Stimulated activated CD4-positive, alpha-beta T cell treated with anti-CD3 and anti-CD28 coated beads, Interleukin-1b, Interleukin-23, amount 100 ng/mL, for 4 hours (primary cell): ENCODE data around the gene NANOS2.

Experiments
- DNase-seq, 2 donors: peaks; one replicate each; pipeline ENCODE4 v3.0.0-alpha.2; 2020; ENCODE audit warnings: low read depth in 2 of 2

The NANOS2 gene

GRCh38 chr19:45913874-45914830 is at the start of gene NANOS2:
TSS of gene NANOS2 (minus strand) at chr19:45914778. CDS start at chr19:45914693, 85 bp downstream.
- no peak for DNase-seq

GRCh38 chr19:45962021-45962420 is 47.4 kb upstream of the NANOS2 start:
- DNase-seq = no peak

GRCh38 chr19:45960595-45961235 is 46.1 kb upstream of the NANOS2 start:
- no peak for DNase-seq

GRCh38 chr19:45959517-45960025 is 45.0 kb upstream of the NANOS2 start:
- no peak for DNase-seq

- DNase-seq = no peak
Measured at GRCh38 chr19:45958769-45959516, 44.4 kb upstream of the NANOS2 start.

- DNase-seq = no peak
Measured at GRCh38 chr19:45958320-45958719, 43.7 kb upstream of the NANOS2 start.

- DNase-seq = no peak
Measured at GRCh38 chr19:45955905-45956608, 41.5 kb upstream of the NANOS2 start.

GRCh38 chr19:45954156-45954555 is 39.6 kb upstream of the NANOS2 start:
- no peak for DNase-seq

GRCh38 chr19:45953676-45954075 is 39.1 kb upstream of the NANOS2 start:
- DNase-seq = no peak

GRCh38 chr19:45952686-45953505 is 38.3 kb upstream of the NANOS2 start:
- peak in 1 of 2 donors; percentile 41 for DNase-seq

GRCh38 chr19:45952341-45952685 is 37.7 kb upstream of the NANOS2 start:
- DNase-seq = no peak

GRCh38 chr19:45947926-45948325 is 33.3 kb upstream of the NANOS2 start:
- no peak for DNase-seq

- DNase-seq = no peak
Measured at GRCh38 chr19:45940515-45940805, 25.9 kb upstream of the NANOS2 start.

GRCh38 chr19:45939792-45940514 is 25.4 kb upstream of the NANOS2 start:
- no peak for DNase-seq

- DNase-seq = no peak
Measured at GRCh38 chr19:45938733-45939319, 24.2 kb upstream of the NANOS2 start.

- no peak for DNase-seq
Measured at GRCh38 chr19:45935267-45935666, 20.7 kb upstream of the NANOS2 start.

- no peak for DNase-seq
Measured at GRCh38 chr19:45934551-45935230, 20.1 kb upstream of the NANOS2 start.

GRCh38 chr19:45933759-45934158 is 19.2 kb upstream of the NANOS2 start:
- DNase-seq = no peak

- no peak for DNase-seq
Measured at GRCh38 chr19:45931055-45931454, 16.5 kb upstream of the NANOS2 start.
